NOMO-1 (cell line): ENCODE results near the gene MTOR.
"Not testable (repeated sequence)": the region's sequence is repeated elsewhere in the genome, so short reads cannot be mapped to it uniquely, and the experiment has no call there.

Experiments used
- DNase-seq, 2 experiments: peaks; one replicate each; lab custom pipeline; 2025; ENCODE audit not compliant: unreplicated experiment in 2 of 2; lab: John Stamatoyannopoulos, UW

The MTOR gene

GRCh38 chr1:11262171-11263049, at the start of gene MTOR:
TSS of gene MTOR (minus strand) at chr1:11262551. CDS start at chr1:11259409, 3,142 bp downstream.
- DNase-seq, result peak; percentile 88 to 99

DNA sequence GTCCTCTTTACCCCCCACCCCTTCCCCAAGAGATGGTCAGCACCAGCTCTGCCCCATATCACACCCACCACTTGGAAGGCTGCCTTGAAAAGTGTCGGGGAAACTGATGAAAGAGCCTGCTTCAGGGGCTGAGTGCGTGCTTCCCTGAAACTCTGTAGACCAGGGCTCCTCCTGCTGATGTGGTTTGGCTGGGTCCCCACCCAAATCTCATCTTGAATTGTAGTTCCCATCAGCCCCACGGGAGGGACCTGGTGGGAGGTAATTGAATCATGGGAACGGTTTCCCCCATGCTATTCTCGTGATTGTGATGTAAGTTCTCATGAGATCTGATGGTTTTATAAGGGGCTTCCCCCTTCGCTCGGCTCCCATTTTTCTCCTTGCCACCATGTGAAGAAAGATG, 47.0 kb upstream of the MTOR start:
- no peak for DNase-seq

DNA sequence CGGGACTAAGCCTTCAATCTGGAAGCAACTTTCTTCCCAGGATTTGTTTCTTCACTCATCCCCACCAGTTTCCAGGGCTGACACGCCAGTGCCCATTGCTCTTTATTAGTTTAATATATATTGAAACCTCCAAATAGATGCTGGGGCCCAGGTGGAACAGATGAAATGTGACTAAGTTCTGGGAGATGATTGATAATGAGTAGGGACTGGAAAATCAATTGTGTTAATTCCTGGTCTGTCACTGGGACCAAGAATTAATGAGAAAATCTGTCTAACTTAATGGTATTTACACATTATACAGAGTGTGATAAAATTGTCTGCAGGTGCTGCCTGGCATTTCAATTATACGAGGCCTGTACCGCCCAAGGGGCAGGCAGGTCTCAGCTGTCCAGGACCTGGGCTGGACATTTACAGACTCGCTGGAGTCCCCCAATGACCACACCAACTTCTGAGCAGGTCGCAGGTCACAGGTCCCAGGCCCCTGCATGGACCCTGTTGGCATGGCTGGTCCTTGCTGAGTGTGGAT, 46.4 kb upstream of the MTOR start:
- DNase-seq, result no peak

DNA sequence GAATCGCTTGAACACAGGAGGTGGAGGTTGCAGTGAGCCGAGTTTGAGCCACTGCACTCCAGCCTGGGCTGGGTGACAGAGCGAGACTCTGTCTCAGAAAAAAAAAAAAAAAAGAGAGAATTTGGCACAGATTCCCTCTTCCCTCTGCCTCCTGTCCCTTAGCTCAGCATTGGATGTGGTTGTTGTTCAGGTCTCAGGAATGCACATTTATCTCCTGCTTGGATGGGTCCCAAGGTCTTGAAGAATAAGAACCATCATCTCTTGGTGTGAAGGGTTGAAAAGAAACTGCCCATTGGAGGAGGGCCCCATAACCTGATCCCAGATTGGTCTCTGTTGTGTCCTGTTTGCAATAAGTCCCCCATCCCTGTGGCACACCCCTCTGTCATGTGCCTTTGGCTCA, 45.5 kb upstream of the MTOR start:
- no peak for DNase-seq

DNA sequence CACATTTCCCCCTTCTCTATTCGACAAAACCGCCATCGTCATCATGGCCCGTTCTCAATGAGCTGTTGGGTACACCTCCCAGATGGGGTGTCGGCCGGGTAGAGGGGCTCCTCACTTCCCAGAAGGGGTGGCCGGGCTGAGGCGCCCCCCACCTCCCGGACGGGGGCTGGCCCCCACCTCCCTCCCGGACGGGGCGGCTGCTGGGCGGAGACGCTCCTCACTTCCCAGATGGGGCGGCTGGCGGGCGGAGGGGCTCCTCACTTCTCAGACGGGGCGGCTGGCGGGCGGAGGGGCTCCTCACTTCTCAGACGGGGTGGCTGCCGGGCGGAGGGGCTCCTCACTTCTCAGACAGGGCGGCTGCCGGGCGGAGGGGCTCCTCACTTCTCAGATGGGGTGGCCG, 43.2 kb upstream of the MTOR start:
- not testable (repeated sequence) for DNase-seq

- DNase-seq, result no peak
Observed at GRCh38 chr1:11302366-11302765, 40.0 kb upstream of the MTOR start.

GRCh38 chr1:11301601-11302000, 39.2 kb upstream of the MTOR start:
- no peak for DNase-seq

GRCh38 chr1:11299225-11299574, 36.8 kb upstream of the MTOR start:
- DNase-seq, result no peak

DNA sequence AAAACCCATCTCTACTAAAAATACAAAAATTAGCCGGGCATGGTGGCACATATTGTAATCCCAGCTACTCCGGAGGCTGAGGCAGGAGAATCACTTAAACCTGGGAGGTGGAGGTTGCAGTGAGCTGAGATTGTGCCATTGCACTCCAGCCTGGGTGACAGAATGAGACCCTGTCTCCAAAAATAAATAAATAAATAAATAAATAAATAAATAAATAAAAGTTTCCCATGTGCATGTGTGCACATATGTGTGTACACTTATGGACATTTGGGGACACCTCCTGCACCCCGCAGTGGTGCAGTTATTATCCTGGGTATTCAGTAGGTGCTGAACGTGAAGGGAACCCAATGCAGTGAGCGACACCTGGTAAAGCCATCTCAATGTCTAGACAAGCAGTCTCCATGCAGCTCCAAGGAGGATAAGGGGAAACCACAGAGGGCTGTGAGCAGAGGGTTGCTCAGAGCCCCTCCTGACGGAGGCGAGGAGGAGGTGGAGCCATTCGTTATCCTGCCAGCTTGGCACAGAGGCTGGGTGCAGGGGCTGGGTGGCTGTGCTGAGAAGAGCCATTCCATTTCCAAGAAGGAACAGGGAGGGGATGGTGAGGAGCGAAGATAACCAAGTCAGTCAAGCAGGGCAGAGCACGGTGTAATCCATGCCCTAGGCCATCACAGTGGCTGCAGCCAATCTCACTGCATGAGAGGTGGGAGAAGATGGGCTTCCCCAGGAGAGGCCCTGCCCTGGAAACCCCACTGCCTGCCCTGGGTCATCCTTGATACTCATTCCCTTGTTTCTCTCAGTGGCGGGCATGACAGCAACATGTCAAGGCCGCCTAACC, 36.3 kb upstream of the MTOR start:
- no peak for DNase-seq

GRCh38 chr1:11297774-11298173, 35.4 kb upstream of the MTOR start:
- not testable (repeated sequence) for DNase-seq

DNA sequence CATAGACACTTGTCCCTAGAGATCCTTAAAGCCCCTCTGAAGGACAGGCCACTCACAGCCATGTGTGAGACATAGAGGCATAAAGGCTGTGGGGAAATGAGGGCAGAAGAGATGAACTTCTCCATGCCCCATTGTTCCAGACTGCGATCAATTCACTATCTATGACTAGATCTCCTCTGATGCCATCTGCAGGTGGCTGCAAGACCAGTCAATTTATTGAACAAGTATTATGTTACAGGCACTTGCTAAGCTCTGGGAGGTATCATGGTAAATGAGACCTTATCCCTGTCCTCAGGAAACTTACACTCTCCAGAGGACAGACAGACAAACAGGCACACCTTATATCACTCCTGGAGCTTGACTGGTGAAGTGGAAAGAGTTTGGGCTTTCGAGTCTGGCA, 33.6 kb upstream of the MTOR start:
- no peak for DNase-seq

DNA sequence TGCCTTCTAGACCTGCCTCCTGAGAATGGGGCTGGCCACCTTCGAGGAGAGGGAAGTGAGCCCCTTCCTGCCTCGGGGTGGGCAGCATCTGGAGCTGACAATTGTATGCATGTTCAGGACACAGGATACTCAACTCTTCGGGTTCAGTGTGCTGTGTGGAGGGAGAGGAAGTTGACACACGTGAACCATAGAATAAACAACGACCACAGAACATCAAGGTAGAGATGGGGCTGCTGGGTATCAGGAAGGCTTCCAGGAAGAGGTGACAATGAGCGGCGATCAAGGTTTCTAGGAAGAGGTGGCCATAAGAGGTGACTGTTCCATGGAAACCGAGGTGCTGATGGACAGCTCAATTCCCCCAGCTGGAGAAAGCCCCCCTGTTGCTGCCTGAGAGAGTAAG, 32.6 kb upstream of the MTOR start:
- DNase-seq, result no peak

- no peak for DNase-seq
Observed at GRCh38 chr1:11293856-11294255, 31.5 kb upstream of the MTOR start.

GRCh38 chr1:11291049-11291448, 28.7 kb upstream of the MTOR start:
- no peak for DNase-seq

DNA sequence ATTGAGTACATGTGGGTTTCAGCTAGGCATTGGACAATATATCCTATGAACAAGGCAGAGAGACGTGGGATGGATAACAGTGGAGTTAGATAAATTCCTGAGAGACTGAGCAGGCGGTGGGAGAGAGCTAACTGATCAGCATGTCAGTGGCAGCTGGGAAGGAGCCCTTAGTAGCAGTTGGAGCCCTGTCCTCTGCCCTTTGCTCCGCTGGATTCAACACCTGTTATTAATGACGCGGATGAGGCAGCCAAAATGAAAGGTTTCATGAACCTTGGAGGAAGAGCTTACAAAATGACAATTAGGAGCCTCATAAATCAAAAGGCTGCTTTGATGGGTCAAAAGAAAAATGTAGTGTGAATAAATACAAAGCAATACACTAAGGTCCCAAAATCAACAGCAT, 26.7 kb upstream of the MTOR start:
- no peak for DNase-seq

DNA sequence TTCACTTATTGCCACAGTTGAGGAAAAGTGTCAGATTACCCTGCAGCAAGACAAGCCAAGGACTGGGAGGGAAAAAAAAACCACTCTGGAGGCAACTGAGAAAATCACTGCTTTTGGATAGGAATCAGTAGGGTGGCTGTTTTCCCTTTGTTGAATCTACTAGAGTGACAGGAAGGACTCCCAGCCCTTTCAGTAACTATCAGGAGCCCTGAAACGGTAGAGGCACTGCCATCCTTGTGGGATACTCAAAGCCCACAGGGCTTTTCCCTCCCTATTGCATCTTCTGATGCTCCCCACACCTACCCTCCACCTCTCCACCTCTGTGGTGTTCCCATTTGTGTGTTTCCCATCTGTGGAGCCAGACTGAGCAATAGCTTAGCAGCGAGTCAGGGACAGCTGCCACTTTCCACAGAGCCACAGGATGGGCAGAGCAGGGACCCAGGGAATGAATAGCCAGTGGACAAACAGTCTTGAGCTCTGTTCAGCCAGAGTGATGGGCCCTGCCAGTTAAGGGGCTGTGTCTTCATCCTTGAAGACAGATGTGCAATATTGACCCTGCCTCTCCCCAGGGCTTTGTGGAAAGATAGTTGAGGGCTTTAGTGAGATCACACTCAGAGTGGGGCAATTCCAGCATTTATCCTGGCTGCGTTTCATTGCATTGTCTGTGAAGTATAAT, 24.5 kb upstream of the MTOR start:
- no peak for DNase-seq

- no peak for DNase-seq
Observed at GRCh38 chr1:11285883-11286734, 23.8 kb upstream of the MTOR start.

DNA sequence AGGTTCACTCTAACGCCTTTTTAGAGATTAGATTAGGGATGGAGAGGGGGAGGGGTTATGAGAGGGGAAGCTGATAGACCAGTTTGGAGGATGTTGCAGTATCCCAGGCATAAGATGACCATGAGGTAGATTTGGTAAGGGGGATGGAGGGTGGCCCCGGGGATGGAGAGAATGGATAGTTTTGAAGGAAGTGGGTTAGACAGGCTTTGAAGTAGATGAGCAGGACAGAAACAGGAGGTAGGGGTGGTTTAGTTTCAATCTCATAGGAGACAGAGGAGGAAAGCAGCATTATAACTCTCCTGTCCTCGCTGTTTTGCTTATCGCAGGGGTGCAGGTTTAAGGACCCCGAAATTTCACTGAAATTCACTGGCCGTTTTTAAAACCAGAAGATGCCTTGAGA, 22.4 kb upstream of the MTOR start:
- no peak for DNase-seq

- DNase-seq, result no peak
Observed at GRCh38 chr1:11283151-11283550, 20.8 kb upstream of the MTOR start.
